Stimulated activated CD4-positive, alpha-beta T cell treated with anti-CD3 and anti-CD28 coated beads, Interleukin-4, amount 100 ng/mL, for 4 hours (primary cell): ENCODE data around the gene PHLDB1.
"Not testable (repeated sequence)": the region's sequence is repeated elsewhere in the genome, so short reads cannot be mapped to it uniquely, and the experiment has no call there.

ENCODE experiments used
- DNase-seq, 2 experiments: peaks; one replicate each; pipeline ENCODE4 v3.0.0-alpha.2; 2020

PHLDB1 gene

DNA sequence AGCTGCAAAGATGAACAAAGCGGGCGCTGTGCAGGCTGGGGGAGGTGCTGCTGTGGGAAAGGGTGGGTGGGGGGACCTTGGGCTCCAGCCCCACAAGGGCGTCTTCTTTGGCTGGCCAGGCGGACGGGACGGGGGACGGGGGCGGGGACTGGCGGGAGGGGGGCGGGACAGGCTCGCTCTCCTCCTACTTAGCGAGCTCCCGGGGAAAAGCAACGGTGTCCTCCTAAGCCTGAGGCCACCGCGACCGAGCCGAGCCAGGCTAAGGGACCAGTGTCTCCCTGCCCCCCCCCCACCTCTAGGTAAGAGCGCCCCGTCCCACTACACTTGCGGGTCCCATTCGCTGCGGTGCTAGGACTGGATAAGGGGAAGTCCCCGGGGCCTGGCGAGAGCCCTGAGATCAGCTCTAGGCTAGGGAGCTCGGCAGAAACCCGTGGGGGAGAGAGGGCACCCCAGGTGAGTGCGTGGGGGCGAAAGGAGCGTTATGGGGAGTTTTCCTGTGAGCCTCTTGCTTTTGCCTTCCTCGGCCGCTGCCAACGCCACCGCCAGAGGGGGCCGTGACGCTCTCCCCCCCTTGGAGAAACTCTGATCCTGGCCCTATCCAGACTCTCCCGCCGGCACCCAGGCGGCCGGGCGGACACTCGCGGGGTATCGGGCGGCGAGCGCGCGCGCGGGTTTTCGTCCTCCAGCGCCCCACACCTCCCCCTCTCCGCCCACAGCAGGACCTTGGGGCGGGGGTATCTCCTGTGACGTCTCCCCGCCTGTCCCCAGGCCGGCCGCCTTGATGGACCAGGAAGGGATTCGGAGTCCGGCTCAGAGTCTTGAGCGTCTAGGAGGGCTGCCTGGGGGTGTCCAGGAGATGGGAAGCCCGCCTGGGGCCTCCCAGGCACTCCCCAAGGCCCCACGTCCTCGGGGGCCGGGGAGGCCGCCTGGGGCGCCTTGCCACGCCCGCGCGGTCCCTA is at the start of gene PHLDB1:
TSS of gene PHLDB1 (plus strand) at position 215 of the 959 bp plus-strand sequence. CDS start 6,222 bp downstream, outside the sequence.
- DNase-seq: peak; percentile 40 to 66

DNA sequence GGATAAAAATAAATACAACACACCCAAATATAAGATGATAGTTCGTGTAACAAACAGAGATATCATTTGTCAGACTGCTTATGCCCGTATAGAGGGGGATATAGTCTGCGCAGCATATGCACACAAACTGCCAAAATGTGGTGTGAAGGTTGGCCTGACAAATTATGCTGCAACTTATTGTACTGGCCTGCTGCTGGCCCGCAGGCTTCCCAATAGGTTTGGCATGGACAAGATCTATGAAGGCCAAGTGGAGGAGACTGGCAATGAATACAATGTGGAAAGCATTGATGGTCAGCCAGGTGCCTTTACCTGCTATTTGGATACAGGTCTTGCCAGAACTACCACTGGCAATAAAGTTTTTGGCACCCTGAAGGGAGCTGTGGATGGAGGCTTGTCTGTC is 46.6 kb upstream of the PHLDB1 start:
- no peak for DNase-seq

DNA sequence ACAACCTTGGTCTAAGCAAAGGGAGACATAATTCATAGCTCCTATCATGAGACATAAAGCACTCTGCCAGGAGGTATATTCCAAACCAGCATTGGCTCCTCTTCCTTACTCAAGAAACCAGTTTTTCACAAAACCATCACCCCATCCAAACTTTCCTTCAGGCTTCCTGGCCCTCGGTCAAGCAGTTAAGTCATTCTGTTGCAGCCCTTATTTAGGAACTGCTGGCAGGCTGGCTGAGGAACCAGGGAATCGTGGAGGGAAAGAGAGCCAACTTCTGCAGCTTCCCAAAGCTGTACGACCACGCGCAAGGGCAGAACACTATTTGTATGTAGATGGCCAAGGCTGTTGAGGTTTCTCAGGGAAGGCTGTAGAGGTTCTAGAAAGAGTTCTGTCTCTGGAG is 42.4 kb upstream of the PHLDB1 start:
- no peak for DNase-seq

DNA sequence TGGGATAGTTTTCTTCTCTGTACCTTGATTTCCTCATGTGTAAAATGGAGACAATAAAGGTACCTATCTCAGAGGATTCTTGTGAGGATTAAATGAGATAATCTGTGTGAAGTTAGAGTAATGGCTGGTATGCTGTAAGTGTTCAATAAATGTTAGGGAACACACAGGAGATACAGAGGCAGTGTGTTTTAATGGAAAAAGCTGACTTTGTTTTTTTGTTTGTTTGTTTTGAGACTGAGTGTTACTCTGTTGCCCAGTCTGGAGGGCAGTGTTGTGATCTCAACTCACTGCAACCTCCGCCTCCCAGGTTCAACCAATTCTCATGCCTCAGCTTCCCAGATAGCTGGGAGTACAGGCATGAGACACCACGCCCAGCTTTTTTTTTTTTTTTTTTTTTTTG is 37.7 kb upstream of the PHLDB1 start:
- DNase-seq: no peak

DNA sequence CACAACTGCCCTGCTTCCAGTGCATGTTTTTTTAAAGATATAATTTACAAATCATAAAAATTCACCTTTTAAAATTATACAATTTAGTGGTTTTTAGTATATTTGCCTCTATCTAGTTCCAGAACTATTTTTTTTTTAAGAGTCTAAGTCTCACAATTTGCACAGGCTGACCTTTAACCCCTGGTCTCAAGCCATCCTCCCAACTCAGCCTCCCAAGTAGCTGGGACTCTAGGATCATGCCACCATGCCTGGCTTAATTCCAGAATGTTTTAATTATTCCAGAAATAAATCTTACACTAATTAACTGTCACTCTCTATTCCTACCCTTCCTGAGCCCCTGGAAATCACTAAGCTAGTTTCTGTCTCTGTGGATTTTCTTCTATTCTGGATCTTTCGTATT is 36.6 kb upstream of the PHLDB1 start:
- DNase-seq: no peak

DNA sequence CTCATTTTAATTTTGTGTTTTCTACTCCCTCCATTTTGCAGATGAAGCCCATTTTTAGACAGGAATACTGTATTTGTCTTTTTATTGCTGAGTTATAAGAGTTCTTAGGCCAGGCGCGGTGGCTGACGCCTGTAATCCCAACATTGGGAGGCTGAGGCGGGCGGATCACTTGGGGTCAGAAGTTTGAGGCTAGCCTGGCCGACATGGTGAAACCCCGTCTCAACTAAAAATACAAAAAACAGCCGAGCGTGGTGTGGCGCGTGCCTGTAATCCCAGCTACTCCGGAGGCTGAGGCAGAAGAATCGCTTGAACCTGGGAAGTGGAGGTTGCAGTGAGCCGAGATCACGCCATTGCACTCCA is 35.7 kb upstream of the PHLDB1 start:
- DNase-seq: peak in 1 of 2 experiments; percentile 16

DNA sequence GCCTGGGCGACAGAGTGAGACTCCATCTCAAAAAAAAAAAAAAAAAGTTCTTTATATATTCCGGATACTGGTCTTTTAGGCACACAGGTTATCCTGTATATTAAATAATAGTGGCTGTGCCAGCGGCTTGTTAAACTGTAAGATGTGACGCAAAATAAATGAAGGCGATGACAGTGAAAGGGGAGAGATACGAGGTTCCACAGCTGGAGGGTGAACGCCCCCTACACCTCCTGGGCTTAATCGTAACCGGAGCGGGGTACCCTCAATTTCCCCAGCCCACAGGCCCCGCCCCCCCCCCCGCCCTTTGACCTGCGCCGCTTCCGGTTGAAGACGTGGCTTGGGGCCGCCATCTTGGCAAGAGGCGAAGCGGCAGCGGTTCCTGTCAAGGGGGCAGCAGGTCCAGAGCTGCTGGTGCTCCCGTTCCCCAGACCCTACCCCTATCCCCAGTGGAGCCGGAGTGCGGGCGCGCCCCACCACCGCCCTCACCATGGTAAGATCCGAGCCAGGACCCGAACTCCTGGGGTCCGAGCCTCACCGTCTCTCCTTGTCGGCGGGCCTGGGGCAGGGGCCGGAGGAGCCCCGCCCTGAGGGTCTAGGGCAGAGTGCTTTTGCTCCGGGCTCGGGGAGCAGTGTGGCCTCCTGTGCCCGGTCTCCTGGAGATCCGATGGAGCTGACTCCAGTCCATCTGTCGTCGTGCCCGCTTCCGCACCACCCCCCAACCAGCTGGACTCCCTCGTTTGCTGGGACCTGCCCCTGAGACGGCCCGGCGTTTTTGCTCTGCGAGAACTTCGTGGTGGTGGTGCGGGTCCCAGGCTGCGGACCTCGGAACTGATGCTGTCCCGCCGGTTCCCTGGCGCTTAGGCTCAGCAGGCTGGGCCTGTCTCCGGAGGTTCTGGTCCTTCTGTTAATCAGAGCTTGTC is 35.1 kb upstream of the PHLDB1 start, which contains the start of gene ARCN1:
TSS of gene ARCN1 (plus strand) at position 349 of the 920 bp plus-strand sequence. CDS start at position 488, 139 bp downstream.
- DNase-seq: peak; percentile 70 to 79

DNA sequence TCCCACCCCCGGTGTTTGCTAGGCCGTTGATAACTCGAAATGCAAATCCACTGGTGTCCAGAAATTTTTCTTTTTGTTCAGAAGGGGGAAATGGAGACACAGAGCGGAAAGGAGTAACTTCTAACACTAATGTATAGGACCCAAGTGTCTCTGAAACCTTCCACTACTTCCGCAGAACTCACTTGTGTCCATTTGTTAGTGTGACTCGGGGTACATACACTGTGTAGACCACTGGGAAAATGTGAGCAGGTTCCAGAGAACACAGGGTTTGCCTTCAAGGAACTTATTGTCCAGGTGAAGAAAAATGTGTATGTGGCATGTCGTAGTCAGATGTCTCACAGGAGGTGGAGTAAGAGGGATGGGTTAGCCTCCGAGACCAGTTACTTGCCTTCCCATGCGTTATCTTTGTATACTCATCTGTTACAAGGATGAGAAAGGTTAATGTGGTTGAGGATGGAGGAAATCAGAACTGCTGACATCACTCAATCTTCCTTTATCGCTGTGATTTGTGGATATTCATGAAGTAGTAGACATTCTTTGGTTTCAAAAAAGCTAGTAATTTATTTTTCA is 34.3 kb upstream of the PHLDB1 start:
- peak in 1 of 2 experiments; percentile 19 for DNase-seq

DNA sequence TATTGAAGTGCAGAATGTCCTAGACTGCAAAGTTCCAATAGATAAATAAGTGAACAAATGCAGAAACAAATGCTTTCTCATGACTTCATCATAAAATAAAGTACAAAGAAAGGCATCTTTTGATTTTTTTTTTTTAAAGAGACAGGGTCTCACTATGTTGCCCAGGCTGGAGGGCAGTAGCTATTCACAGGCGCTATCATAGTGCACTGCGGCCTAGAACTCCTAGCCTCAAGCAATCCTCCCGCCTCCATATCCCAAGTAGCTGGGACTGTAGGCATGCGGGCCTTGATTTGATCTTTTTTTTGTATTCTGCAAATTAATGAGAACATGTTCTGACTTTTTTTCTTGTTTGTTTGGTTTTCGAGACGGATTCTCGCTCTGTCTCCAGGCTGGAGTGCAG is 32.8 kb upstream of the PHLDB1 start:
- DNase-seq: no peak

DNA sequence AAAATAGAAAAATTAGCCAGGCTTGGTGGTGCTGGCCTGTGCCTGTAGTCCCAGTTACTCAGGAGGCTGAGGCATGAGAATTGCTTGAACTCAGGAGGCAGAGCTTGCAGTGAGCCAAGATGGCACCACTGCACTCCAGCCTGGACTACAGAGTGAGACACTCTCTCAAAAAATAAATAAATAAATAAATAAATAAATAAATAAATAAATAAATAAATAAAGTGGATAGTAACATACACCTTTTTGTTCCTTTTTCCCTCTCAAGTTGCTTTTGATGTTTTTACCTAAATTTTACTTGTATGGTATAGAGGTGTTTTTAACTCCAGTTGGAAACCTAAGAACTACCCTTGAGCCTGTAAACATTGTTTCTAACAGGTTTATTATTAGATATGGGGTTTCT is 29.4 kb upstream of the PHLDB1 start:
- DNase-seq: not testable (repeated sequence)

DNA sequence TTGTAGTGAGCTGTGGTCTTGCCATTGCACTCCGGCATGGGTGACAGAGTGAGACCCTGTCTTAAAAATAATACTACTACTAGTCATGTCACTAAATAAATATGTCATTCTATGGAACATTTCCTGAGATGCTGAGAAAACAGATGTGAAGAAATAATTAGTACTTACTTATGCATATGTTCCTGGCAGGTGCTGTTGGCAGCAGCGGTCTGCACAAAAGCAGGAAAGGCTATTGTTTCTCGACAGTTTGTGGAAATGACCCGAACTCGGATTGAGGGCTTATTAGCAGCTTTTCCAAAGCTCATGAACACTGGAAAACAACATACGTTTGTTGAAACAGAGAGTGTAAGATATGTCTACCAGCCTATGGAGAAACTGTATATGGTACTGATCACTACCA is 26.4 kb upstream of the PHLDB1 start:
- DNase-seq: no peak

DNA sequence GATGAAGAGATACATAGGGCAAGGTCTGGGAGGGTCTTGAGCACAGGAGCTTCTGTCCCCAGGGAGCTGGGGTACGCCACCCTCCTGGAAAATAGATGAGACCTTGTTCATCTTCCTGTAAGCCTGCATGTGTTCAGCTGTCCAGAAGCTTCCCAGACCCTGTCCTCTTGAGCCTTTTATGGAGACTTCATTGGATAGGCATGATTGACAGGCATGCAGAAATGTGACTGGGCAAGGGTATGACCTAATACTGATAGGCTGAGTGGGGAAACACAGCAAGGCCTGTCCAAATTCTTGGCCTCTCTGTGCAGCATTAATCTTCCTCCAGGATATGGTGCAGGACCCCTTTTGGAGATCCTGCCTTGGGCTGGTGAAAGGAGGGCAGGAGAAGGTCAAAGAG is 19.5 kb upstream of the PHLDB1 start:
- no peak for DNase-seq

DNA sequence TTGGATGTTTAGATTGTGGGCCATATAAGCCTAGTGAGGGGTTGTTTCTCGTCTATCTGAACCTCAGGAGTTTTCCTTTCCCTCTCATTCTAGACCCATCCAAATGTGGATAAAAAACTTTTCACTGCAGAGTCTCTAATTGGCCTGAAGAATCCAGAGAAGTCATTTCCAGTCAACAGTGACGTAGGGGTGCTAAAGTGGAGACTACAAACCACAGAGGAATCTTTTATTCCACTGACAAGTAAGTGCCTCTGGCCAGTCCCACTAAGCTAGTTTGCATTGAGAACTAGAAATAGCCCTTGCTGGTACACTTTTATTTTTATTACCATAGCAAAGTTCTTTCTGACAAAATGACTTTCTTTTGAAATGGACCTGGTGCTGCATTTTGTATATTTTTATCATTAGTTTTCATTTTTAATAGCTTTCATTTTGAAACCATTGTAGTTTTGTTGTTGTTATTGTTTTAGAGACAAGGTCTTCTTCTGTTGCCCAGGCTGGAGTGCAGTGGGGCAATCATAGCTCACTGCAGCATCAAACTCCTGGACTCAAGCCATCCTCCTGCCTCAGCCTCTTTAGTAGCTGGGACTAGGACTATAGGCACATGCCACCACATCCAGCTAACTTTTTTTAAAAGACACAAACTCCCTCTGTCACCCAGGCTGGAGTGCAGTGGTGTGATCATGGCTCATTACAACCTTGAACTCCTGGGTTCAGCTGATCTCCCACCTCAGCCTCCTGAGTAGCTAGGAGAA is 14.6 kb upstream of the PHLDB1 start:
- DNase-seq: no peak

DNA sequence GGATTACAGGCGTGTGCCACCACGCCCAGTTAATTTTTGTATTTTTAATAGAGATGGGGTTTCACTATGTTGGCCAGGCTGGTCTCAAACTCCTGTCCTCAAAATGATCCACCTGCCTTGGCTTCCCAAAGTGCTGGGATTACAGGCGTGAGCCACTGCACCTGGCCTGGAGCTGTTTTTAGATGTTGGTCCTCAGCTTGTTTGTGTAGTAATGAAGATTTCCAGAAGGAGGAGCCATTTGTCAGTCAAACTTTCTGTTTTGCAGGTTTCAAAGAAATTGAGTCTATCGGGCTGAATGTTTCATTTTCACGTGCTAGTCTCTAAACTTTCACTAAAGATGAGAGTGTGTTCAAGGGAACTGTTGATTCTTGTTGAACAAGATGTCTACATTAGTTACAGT is 12.4 kb upstream of the PHLDB1 start:
- DNase-seq: not testable (repeated sequence)

DNA sequence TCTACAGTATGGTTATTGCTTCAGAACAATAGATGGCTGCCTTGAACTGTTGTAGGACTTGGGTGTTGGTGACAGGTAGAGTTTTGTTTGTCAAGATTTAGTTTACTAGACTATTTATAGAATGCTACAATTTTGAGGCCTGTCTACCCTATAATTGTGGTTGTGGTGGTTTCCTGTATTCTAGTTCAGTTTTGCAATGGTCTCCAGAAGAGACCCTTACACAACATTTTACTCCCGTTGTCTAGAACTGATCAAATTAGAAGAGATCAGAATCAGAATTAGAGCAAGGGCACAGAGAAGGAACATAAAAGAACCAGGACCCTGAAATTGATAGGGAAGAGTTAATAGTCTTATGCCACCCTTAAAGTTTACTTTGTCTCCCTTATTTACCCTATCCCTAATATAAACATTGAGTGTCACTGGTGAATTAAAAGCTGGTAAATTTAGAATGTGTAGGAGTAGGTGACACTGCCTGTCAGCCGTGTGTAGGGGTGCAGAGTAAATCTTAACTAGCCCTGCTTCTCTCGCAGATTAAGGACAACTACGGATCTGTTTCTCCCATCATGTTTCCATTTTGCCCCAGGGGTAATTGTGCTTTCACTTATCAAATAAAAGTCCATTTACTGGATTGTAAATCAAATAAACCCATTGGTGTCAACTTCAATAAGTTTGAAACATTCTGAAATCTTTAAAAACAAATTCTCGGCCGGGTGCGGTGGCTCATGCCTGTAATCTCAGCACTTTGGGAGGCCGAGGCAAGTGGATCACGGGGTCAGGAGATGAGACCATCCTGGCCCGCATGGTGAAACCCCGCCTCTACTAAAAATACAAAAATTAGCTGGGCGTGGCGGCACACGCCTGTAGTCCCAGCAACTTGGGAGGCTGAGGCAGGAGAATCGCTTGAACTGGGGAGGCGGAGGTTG is 10.9 kb upstream of the PHLDB1 start:
- DNase-seq: no peak

DNA sequence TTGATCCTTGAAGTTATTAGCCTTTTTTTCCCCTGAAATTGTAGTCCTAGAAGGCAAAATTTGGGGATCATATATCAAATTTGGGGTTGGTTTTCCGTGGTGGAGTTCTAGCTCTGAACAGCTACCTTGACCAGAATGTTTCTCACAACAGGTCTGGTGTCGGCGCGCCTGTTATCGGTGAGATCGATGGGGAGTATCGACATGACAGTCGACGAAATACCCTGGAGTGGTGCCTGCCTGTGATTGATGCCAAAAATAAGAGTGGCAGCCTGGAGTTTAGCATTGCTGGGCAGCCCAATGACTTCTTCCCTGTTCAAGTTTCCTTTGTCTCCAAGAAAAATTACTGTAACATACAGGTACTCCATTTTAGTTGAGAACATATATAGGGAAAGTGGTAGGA is 9.9 kb upstream of the PHLDB1 start:
- DNase-seq: no peak

DNA sequence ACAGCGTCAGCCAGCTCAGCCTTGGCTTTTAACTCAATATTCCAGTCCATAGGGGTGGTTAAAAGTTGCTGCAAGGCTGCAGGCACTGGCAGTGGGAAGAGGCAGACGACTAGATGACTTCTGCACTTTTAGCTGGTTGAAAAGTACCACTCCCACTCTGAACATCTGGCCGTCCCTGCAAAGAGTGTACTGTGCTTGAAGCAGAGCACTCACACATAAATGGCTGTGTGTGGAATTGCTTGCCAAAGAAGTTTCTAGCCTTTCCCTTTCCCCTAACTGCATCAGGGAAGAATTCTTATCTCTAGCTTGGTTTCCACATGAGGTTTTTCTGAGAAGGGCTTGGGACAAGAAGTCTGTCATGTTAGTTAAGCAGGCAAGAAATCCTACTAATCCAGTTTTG is 5.1 kb upstream of the PHLDB1 start:
- DNase-seq: no peak

DNA sequence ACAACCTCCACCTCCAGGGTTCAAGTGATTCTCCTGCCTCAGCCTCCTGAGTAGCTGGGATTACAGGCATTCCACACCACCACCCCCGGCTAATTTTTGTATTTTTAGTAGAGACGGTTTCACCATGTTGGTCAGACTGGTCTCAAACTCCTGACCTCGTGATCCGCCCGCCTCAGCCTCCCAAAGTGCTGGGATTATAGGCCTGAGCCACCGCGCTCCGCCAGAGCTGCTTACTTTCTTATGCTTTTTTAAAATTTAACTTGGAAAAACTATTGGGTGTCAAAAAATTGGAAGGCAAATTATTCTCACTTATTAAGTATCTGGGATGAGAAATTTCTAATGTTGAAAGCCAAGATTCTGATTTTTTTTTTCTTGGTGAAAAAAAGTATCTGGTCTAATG is 3.7 kb upstream of the PHLDB1 start:
- DNase-seq: not testable (repeated sequence)

DNA sequence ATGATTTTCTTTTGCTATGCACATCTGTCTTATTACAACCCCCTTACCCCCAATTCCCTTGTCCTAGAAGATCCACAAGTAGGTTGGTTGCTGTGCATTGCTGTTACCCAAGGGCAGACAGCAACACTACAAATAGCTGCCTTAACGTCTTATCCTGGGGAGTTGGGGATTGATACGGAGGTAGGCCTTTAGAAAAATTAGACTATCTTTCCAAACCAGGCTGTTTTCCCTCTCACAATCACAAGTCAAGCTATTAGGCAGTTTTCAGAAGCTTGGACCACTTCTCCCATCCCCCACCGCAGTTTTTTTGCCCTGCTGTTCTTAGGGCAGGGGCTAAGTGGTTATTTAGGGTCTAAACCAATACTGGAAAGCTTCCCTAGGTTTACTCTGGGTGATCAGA is 2.8 kb upstream of the PHLDB1 start:
- DNase-seq: no peak

DNA sequence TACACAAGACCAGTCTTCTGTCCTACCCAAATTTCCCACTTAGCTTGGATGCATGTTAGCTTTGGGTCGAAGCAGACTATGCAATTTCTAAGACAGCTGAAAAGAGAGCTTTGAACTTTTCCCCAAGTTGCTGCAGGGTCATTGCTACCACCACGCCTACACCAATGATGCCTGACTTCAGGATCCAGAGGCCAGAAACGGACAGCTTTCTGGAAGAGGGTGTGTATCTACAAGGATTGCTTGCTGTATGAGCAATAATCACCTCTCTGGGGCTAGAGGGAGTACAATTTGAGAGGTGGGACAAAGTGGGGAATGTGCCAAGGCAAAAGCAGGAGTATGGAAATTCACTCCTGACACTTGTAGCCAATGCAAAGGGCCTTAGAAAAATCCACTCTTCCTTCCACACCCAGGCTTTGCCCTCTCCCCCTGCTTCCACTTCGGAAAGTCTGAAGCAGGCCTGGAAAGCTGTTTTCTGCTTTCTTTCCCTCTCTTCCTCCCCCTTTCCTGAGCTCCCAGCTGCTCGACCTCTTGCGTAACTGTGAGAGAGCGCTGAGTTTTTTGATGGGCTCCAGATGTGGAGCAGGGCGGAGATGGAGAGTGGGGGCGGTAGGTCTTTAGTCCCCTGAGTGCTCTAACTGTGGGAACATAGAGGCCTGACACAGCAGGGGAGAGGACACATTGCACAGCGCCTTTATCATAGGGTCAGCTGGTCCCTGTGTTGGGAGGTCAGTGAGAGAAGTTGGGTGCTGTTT is 2.1 kb upstream of the PHLDB1 start:
- no peak for DNase-seq
